Stimulated activated CD8-positive, alpha-beta memory T cell treated with anti-CD3 and anti-CD28 coated beads, Interleukin-2, amount 100 ng/mL, for 48 hours (primary cell): ENCODE data around the gene AFF4.

Source experiments
- DNase-seq, 2 donors: peaks; one replicate each; pipeline ENCODE4 v3.0.0-alpha.2; 2020; ENCODE audit warnings: low read depth in 2 of 2

The AFF4 gene

GRCh38 chr5:132826424-132827082, 136.9 kb downstream of the AFF4 start:
- DNase-seq, result no peak

- DNase-seq, result no peak
These were observed 137.5 kb downstream of the AFF4 start for GRCh38 chr5:132825834-132826391.
